Frontal cortex (tissue), 4 donors: ENCODE results near the gene KDM2B. TPM values are rescaled to one million over a fixed set of nuclear protein-coding genes. Genes with fewer than 3 reads are reported as not detected.
"Not testable (repeated sequence)": the region's sequence is repeated elsewhere in the genome, so short reads cannot be mapped to it uniquely, and the experiment has no call there.

Source experiments
- DNase-seq, 2 donors: peaks; one replicate each; pipeline ENCODE4 v3.0.0; 2012; ENCODE audit warnings: low spot score in 2 of 2
- FAIRE-seq: peaks from 2 replicates; lab custom pipeline; 2012; peaks lifted over from hg19 to GRCh38; lab: Jason Lieb, UNC
- small RNA-seq: library from RNA; depleted of rRNA; stranded (forward); fragments of <200 nt; gene quantifications from one replicate; pipeline ENCODE3, GENCODE V24; 2014
- total RNA-seq: library from RNA; depleted of rRNA; stranded (reverse); fragments of >200 nt; gene quantifications from one replicate; pipeline ENCODE4 v1.2.3, GENCODE V29; 2014
- donor health status: control.
- donor health status: control.
- donor health status: control.

The KDM2B gene
- total RNA-seq, 1 donor from 2014 or later = 99.5 TPM

DNA sequence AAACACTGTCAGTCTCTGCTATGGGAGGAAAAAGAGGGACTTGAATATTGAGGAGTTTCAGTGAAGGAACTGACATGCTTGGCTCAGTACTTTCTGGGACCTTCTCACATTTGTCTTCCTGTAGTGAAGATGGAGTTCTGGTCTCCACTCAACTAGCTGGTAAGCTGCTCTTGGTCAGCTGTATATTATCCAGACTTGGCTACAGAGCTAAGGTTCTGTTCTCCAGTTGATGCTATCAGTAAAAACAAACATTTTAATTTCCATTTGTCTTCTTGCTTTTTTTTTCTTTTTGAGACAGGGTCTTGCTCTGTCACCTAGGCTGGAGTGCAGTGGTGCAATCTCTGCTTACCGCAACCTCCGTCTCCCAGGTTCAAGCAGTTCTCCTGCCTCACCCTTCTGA, 175.6 kb downstream of the KDM2B start:
- DNase-seq = no peak
- no peak for FAIRE-seq

- DNase-seq (no peak), FAIRE-seq (no peak)
Measured at GRCh38 chr12:121404734-121405133, 176.1 kb downstream of the KDM2B start.

- FAIRE-seq = no peak
Measured at GRCh38 chr12:121403721-121404120, 177.1 kb downstream of the KDM2B start.

GRCh38 chr12:121400332-121401139, 180.3 kb downstream of the KDM2B start:
- DNase-seq (peak in 1 of 2 donors; percentile 15), FAIRE-seq (no peak)

More at GRCh38 chr12:121403721-121404120, 177.1 kb downstream of the KDM2B start:
- DNase-seq = no peak

GRCh38 chr12:121399391-121400331, 181.2 kb downstream of the KDM2B start, which contains the start of gene RNF34:
TSS of gene RNF34 (plus strand) at chr12:121400118. CDS start at chr12:121400213, 95 bp downstream.
- DNase-seq (peak; percentile 89 to 94), FAIRE-seq (no peak)

GRCh38 chr12:121398355-121398754, 182.5 kb downstream of the KDM2B start:
- no peak for FAIRE-seq

DNA sequence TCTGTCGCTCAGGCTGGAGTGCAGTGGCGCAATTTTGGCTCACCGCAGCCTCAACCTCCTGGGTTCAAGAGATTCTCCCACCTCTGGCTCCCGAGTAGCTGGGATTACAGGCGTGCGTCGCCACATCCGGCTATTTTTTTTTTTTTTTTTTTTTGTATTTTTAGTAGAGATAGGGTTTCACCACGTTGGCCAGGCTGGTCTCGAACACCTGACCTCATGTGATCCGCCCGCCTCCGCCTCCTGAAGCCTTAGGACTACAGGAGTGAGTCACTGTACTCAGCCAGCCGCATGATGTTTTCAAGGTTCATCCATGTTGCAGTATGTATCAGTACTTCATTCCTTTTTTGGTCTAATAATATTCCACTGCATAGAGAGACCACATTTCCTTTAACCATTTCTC, 183.3 kb downstream of the KDM2B start:
- no peak for FAIRE-seq

More at GRCh38 chr12:121398355-121398754, 182.5 kb downstream of the KDM2B start:
- DNase-seq = no peak

DNA sequence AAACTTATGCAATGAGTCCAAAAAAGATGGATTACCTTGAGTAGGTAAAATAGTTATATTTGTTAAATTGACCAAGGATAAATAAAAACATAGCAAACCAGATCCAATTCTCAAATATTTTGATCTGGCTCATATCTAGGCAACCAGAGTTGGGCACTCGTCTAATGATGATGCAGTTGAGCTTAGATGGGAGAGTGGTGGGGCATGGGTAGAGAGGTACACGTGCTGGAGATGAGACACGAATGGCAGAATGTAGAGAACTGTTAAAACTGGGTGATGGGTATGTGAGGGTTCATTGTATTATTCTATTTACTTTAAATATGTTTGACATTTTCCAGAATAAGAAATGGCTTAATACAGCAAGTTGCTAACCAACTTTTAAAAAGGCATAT, 188.5 kb downstream of the KDM2B start:
- no peak for DNase-seq

More for the DNA sequence above, 183.3 kb downstream of the KDM2B start:
- DNase-seq = no peak

GRCh38 chr12:121391619-121392324, 189.1 kb downstream of the KDM2B start:
- DNase-seq (no peak), FAIRE-seq (no peak)

More for the DNA sequence above, 188.5 kb downstream of the KDM2B start:
- no peak for FAIRE-seq

GRCh38 chr12:121390856-121391255, 190.0 kb downstream of the KDM2B start:
- DNase-seq = no peak
- FAIRE-seq = no peak

GRCh38 chr12:121388421-121388981, 192.3 kb downstream of the KDM2B start:
- FAIRE-seq (no peak), DNase-seq (no peak)

- not testable (repeated sequence) for DNase-seq, FAIRE-seq
Measured at GRCh38 chr12:121384891-121385290, 195.9 kb downstream of the KDM2B start.

DNA sequence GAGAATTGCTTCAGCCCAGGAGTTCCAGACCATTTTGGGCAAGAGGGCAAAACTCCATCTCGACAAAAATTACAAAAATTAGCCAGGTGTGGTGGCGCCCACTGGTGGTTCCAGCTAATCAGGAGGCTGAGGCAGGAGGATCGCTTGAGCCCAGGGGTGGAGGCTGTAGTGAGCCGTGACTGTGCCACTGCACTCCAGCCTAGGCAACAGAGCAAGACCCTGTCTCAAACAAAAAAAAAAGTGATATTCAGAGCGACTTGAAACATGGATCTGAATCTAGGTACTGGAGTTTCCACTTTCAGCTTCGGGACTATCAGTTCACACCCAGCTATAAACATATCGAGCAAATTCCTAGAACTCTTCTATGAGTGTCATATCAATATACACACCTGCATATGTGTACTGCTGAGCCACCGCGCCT, 197.2 kb downstream of the KDM2B start:
- FAIRE-seq (no peak), DNase-seq (no peak)

GRCh38 chr12:121379945-121380344, 200.9 kb downstream of the KDM2B start:
- DNase-seq = no peak
- no peak for FAIRE-seq

Small RNAs within 50 kb of the gene (small RNA-seq; reads per million reads assigned to genes)
- gene RNU6-1004P = not detected

Other genes with a start within 250 kb of the KDM2B start
- gene ANAPC5, start 228.6 kb downstream of the KDM2B start, total RNA-seq = 142 TPM
- gene RNF34, start 180.9 kb downstream of the KDM2B start, total RNA-seq = 74.2 TPM
- 1.6 TPM for gene ORAI1, start 45.5 kb upstream of the KDM2B start, total RNA-seq
- 3.3 TPM for gene MORN3, start 88.6 kb upstream of the KDM2B start, total RNA-seq
- 8.6 TPM for gene TMEM120B, start 131.7 kb upstream of the KDM2B start, total RNA-seq
- 13.0 TPM for gene RHOF, start 212.7 kb upstream of the KDM2B start, total RNA-seq
- 2.4 TPM for gene SETD1B, start 223.0 kb upstream of the KDM2B start, total RNA-seq